ENCODE data around the gene TRAP1.

DNA sequence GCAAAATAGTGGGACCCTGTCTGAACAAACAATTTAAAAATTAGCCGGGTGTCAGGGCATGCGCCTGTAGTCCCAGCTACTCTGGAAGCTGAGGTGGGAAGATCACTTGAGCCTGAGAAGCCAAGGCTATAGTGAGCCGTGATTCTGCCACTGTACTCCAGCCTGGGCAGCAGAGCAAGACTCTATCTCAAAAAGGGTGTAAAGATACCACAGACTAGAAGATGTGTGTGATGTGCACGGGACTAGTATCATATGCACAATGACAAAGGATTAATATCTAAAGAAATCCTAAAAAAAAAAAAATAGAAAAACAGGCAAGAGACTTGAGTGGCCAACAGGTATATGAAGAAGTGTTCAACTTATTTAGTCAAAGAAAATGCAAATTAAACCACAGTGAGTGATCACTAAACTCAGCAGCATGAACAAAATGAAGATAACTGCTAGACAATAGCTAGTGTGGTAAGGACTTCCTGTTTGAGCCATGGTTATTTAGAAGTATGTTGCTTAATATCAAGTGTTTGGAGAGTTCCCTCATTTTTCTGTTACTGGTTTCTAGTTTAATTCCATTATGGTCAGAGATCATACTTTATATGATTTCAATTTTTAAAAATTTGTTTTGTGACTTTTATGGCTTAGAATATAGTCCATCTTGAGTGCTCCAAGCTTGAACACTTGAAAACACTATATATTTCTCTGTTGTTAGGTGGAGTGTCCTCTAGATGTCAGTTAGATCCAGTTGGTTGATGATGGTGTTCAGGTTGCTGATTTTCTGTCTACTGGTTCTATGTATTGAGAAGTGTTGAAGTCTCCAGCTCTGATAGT is 91.2 kb downstream of the TRAP1 start:
- TF ChIP-seq ZNF274 (IDR thresholded peaks at IDR 0.05; ENCODE audit: low read depth, low read length): no peak
- no peak for TF ChIP-seq YY1 (IDR thresholded peaks at IDR 0.05; ENCODE audit: insufficient read depth, insufficient read length)
- TF ChIP-seq SUZ12 (IDR thresholded peaks at IDR 0.05; ENCODE audit: extremely low read depth, insufficient read depth, insufficient read length): no peak
